C4-2B (cell line): ENCODE data around the gene CARS1.

Experiments
- ZFX ChIP-seq: fragments of 450-650 bp; IDR thresholded peaks from 2 replicates; pipeline ENCODE4 v1.6.1; 2017
- TF ChIP-seq, protein P1 (sequence below): fragments of 450-650 bp; conservative IDR thresholded peaks from 2 replicates; pipeline ENCODE4 v1.5.1; 2017; ENCODE audit warnings: mild to moderate bottlenecking

- TF ChIP-seq, protein P1, sequence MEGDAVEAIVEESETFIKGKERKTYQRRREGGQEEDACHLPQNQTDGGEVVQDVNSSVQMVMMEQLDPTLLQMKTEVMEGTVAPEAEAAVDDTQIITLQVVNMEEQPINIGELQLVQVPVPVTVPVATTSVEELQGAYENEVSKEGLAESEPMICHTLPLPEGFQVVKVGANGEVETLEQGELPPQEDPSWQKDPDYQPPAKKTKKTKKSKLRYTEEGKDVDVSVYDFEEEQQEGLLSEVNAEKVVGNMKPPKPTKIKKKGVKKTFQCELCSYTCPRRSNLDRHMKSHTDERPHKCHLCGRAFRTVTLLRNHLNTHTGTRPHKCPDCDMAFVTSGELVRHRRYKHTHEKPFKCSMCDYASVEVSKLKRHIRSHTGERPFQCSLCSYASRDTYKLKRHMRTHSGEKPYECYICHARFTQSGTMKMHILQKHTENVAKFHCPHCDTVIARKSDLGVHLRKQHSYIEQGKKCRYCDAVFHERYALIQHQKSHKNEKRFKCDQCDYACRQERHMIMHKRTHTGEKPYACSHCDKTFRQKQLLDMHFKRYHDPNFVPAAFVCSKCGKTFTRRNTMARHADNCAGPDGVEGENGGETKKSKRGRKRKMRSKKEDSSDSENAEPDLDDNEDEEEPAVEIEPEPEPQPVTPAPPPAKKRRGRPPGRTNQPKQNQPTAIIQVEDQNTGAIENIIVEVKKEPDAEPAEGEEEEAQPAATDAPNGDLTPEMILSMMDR: no peak
- TF ChIP-seq ZFX: no peak
Measured at GRCh38 chr11:3015796-3016195, 41.4 kb downstream of the CARS1 start.
